GM23248 (cell line): Measurements from ENCODE around the gene CTU2.

Source experiments
- EZH2 ChIP-seq: fragments of 200-600 bp; sonication (generic); IDR thresholded peaks from 2 replicates; pipeline ENCODE4 v1.6.1; 2018; ENCODE audit warnings: antibody characterized with exemption, mild to moderate bottlenecking; ENCODE audit not compliant: insufficient read depth, poor library complexity, severe bottlenecking
- EZH2phosphoT487 ChIP-seq: fragments of 200-600 bp; sonication (generic); IDR thresholded peaks from 2 replicates; pipeline ENCODE4 v1.6.1; 2018; ENCODE audit warnings: antibody characterized with exemption, moderate library complexity, mild to moderate bottlenecking, low read depth; ENCODE audit not compliant: insufficient read depth

DNA sequence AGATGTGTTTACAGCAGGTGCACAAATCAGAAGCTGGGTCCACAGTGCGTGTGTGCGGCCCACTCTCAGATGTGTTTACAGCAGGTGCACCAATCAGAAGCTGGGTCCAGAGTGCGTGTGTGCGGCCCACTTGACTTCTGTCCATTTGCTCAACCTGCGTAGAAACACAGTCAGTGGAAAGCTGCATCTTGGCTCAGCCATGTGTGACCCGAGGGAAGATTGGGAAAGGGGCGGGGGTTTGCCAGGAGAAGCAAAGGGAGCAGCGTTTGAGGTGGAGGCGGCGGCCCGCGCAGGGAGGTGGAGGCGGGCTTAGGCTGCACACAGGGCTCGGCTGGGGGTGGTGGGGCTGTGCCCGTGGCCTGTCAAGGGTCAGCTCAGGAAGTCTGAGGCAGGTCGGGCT is 4.3 kb downstream of the CTU2 start:
- TF ChIP-seq EZH2phosphoT487 (no peak), EZH2 (no peak)
